HepG2 (cell line): ENCODE data around the gene SYMPK. TPM values are rescaled to one million over a fixed set of nuclear protein-coding genes. Genes with fewer than 3 reads are reported as not detected.
A peak's percentile ranks its signal among the peaks of the same experiment; 100 is the strongest.

Source experiments
- AHDC1 ChIP-seq: sonication (generic); formaldehyde crosslinking; IDR thresholded peaks from 2 replicates; pipeline ENCODE4 v1.5.1; 2020; ENCODE audit warnings: mild to moderate bottlenecking, missing genetic modification reagents, borderline replicate concordance
- AHR ChIP-seq: IDR thresholded peaks from 2 replicates; pipeline ENCODE4 v1.6.1; 2018; ENCODE audit warnings: missing genetic modification reagents, missing compliant biosample characterization
- CREM ChIP-seq, 2 experiments: sonication (generic) in 1 of 2; formaldehyde crosslinking in 1 of 2; IDR thresholded peaks; 2 replicates each; pipeline versions ENCODE4 v1.4.0 to v1.6.1; 2016 to 2020; ENCODE audit warnings: antibody characterized with exemption in 1 of 2, mild to moderate bottlenecking in 1 of 2, missing genetic modification reagents in 1 of 2
- DMTF1 ChIP-seq: sonication (generic); formaldehyde crosslinking; IDR thresholded peaks from 2 replicates; pipeline ENCODE4 v1.4.0; 2020; ENCODE audit warnings: mild to moderate bottlenecking, missing genetic modification reagents
- EED ChIP-seq: sonication (generic); formaldehyde crosslinking; IDR thresholded peaks from 2 replicates; pipeline ENCODE4 v1.5.0; 2020; ENCODE audit warnings: mild to moderate bottlenecking, missing genetic modification reagents
- FOXA3 ChIP-seq: IDR thresholded peaks from 2 replicates; pipeline ENCODE4 v1.6.1; 2016; ENCODE audit warnings: missing genetic modification reagents, missing compliant biosample characterization
- HOXA5 ChIP-seq: sonication (generic); formaldehyde crosslinking; IDR thresholded peaks from 2 replicates; pipeline ENCODE4 v1.4.0; 2020; ENCODE audit warnings: missing genetic modification reagents
- KDM1A ChIP-seq: IDR thresholded peaks from 2 replicates; pipeline ENCODE4 v1.6.1; 2016; ENCODE audit warnings: missing compliant biosample characterization
- PHF8 ChIP-seq: sonication (generic); formaldehyde crosslinking; IDR thresholded peaks from 2 replicates; pipeline ENCODE4 v1.5.0; 2020; ENCODE audit warnings: missing genetic modification reagents
- TBX2 ChIP-seq: sonication (generic); formaldehyde crosslinking; IDR thresholded peaks from 2 replicates; pipeline ENCODE4 v1.5.0; 2020; ENCODE audit warnings: missing genetic modification reagents, mild to moderate bottlenecking, borderline replicate concordance
- YY1 ChIP-seq: IDR thresholded peaks from 2 replicates; pipeline ENCODE4 v1.6.1; 2011; ENCODE audit warnings: low read length, low read depth, moderate library complexity, mild to moderate bottlenecking; ENCODE audit not compliant: insufficient read depth, insufficient replicate concordance
- ZBTB43 ChIP-seq: sonication (generic); formaldehyde crosslinking; conservative IDR thresholded peaks from 2 replicates; pipeline ENCODE4 v1.4.0; 2020; ENCODE audit warnings: missing genetic modification reagents
- ZNF10 ChIP-seq: sonication (generic); formaldehyde crosslinking; IDR thresholded peaks from 2 replicates; pipeline ENCODE4 v1.4.0; 2020; ENCODE audit warnings: mild to moderate bottlenecking, low read depth, missing genetic modification reagents, borderline replicate concordance
- ZNF512B ChIP-seq: sonication (generic); formaldehyde crosslinking; IDR thresholded peaks from 2 replicates; pipeline ENCODE4 v1.5.1; 2020; ENCODE audit warnings: missing genetic modification reagents, mild to moderate bottlenecking, borderline replicate concordance
- ZNF549 ChIP-seq: sonication (generic); formaldehyde crosslinking; IDR thresholded peaks from 2 replicates; pipeline ENCODE4 v1.5.0; 2020; ENCODE audit warnings: missing genetic modification reagents
- ZNF772 ChIP-seq: sonication (generic); formaldehyde crosslinking; IDR thresholded peaks from 2 replicates; pipeline ENCODE4 v1.5.0; 2020; ENCODE audit warnings: mild to moderate bottlenecking, missing genetic modification reagents
- polyA plus RNA-seq, 8 experiments: library from polyadenylated mRNA; depleted of rRNA in 3 of 8; stranded (reverse) in 7 of 8; unstranded in 1 of 8; fragments of >200 nt; fragmentation: Illumina TruSeq in 4 of 8; extraction: Trizol in 4 of 8; gene quantifications; 2 replicates each; pipeline versions ENCODE4 v1.2.1 to v1.2.3, GENCODE V29; 2011 to 2016; ENCODE audit warnings: low read depth in 4 of 8, missing spikeins in 1 of 8, mixed read lengths in 1 of 8; ENCODE audit not compliant: insufficient read depth in 1 of 8
- total RNA-seq, 5 experiments: library from RNA; depleted of rRNA; stranded (reverse); fragments of >200 nt; fragmentation: Illumina TruSeq; extraction: Trizol; gene quantifications; 2 replicates each; pipeline ENCODE4 v1.2.3, GENCODE V29; 2016; ENCODE audit warnings: low read depth in 1 of 5

The SYMPK gene
- total and polyA plus RNA-seq, 2 of the 13 experiments (the other 11 are each of a cell fraction or from before 2014, with no cell fraction given), result 21.9 to 55.7 TPM

- TF ChIP-seq DMTF1 (CRISPR knock-in tag) (no peak), EED (0 out of 2 replicates have a peak, but pooled peaks have one; percentile 58), AHDC1 (CRISPR knock-in tag) (no peak), ZNF772 (CRISPR knock-in tag) (peak; percentile 80; the same call in 1 of the 2 replicates), ZNF512B (CRISPR knock-in tag) (no peak), AHR (CRISPR knock-in tag) (peak; percentile 24; the same call in 1 of the 2 replicates), PHF8 (CRISPR knock-in tag) (peak; percentile 72), KDM1A (CRISPR knock-in tag) (no peak), YY1 (peak; percentile 53), ZNF10 (no peak), CREM (IDR thresholded peaks at IDR 0.05) (no peak), CREM (CRISPR knock-in tag; IDR thresholded peaks at IDR 0.05) (no peak), FOXA3 (CRISPR knock-in tag) (peak; percentile 51; the same call in 1 of the 2 replicates), ZBTB43 (CRISPR knock-in tag) (peak; percentile 79), TBX2 (CRISPR knock-in tag) (peak; percentile 91), HOXA5 (CRISPR knock-in tag) (peak; percentile 89; the same call in 1 of the 2 replicates), ZNF549 (no peak)
Observed at GRCh38 chr19:45768984-45769782, 93.8 kb downstream of the SYMPK start, which contains the start of gene SIX5 (continued).
